ENCODE measurements around the gene DOCK11. TPM values are rescaled to one million over a fixed set of nuclear protein-coding genes. Genes with fewer than 3 reads are reported as not detected.

Gene DOCK11
- total and polyA plus RNA-seq, 2 experiments from 2014 or later, result 11.2 to 12.5 TPM

DNA sequence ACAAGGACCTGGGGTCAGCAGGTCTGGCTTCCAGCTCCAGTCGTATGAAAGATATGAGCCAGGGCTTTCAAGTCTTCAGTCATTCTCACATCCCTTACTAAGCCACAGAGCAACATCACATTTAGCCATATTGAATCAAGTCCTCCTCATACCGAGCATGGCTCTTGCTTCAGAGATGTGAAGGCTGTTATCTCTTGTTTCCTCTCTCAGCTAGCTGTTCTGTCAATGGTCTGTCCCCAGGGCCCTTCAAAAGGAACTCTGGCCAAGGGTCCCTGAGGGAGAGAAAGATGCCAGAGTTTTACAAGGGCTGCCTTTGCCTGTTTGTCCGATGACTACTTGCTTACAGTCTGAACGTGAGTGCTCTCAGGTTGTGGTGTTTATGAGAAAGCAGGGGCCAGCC, 30.5 kb downstream of the DOCK11 start:
- DNase-seq (ENCODE audit: low read depth in 1 of 2, low spot score in 1 of 2), result peak; percentile 28 to 37
- peak overlapping the region; percentile 83 for H3K27ac ChIP-seq
- TF ChIP-seq, protein P1, sequence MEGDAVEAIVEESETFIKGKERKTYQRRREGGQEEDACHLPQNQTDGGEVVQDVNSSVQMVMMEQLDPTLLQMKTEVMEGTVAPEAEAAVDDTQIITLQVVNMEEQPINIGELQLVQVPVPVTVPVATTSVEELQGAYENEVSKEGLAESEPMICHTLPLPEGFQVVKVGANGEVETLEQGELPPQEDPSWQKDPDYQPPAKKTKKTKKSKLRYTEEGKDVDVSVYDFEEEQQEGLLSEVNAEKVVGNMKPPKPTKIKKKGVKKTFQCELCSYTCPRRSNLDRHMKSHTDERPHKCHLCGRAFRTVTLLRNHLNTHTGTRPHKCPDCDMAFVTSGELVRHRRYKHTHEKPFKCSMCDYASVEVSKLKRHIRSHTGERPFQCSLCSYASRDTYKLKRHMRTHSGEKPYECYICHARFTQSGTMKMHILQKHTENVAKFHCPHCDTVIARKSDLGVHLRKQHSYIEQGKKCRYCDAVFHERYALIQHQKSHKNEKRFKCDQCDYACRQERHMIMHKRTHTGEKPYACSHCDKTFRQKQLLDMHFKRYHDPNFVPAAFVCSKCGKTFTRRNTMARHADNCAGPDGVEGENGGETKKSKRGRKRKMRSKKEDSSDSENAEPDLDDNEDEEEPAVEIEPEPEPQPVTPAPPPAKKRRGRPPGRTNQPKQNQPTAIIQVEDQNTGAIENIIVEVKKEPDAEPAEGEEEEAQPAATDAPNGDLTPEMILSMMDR (IDR thresholded peaks at IDR 0.05; ENCODE audit: low read depth, low read length), result no peak

DNA sequence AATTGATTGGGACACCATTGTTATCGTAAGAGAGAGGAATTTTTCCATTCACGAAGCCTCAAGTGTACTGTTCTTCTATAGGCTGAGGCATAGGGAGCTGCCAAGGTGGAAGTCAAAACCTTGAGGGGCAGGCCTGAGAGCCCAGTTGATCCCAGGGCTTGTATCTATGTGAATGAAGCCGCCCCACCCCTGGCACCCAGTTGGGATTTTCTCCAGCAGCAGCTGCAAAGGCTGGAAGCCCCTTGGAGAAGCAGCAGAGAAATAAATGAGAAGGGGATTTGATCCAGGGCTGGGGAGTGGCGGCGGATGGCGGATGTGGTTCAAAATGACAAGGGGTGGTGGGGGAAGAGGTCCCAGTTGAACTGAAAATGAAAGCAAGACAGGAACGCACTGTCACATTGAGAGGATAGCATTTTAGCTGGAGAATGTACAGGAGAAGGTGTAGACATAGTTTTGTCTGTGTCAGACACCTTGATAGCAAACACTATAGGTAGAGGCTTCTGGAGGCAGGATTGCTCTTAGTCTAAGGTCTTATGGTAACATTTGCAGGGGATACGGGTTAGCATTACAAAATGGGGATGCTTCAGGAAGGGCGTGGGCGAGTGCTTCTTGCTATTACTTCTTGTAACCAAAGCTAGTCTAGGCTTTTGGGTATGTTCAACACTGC, 32.6 kb downstream of the DOCK11 start:
- H3K27ac ChIP-seq, result no peak overlapping the region

More for the DNA sequence above, 30.5 kb downstream of the DOCK11 start:
- Histone ChIP-seq H3K36me3 (no peaks in the 10 kb centered on the region), H3K9me3 (ENCODE audit: low read depth) (no peaks in the 10 kb centered on the region), H3K27me3 (no peaks in the 10 kb centered on the region), H3K4me3 (no peak overlapping the region), H3K4me1 (ENCODE audit: low read depth) (peaks cover 18% of the 10 kb centered on the region)

DNA sequence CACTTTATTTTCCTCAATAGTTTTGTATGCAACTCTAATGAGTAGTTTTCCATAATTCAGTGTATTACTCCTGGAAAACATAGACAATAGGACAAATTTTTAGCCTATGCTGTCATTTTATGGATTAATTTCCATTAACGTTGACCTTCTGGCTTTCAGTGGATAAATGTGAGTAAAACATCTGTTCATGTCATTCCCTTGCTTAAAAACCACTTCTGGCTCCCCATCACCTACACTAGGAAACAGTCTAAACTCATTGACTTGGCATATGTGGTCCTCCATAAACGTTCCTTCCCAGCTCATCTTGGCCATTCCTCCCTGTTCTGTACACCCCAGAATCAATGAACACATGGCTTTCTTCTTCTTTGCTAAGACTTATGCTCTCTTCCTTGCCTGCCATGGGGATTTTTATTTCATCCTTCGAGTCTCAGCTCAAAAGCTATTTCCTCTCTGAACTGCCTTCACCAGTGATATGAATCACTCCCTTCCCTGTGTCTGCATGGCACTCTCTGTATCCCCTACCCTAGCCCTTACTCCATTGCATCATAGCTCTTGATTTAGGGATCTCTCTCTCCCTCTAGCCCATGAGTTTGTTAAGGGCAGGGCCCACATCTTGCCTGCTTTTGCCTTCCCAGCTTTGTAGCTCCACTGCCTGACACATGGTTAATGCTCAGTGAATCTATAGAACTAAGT, 34.8 kb downstream of the DOCK11 start:
- Histone ChIP-seq H3K27ac (no peak overlapping the region), H3K4me3 (no peak overlapping the region), H3K36me3 (no peaks in the 10 kb centered on the region), H3K4me1 (ENCODE audit: low read depth) (peaks cover 16% of the 10 kb centered on the region), H3K9me3 (ENCODE audit: low read depth) (no peaks in the 10 kb centered on the region), H3K27me3 (no peaks in the 10 kb centered on the region)
- DNase-seq (ENCODE audit: low read depth in 1 of 2, low spot score in 1 of 2), result peak in 1 of 2 donors; percentile 61
- TF ChIP-seq, protein P1 (IDR thresholded peaks at IDR 0.05; ENCODE audit: low read depth, low read length), result no peak

More for the DNA sequence above, 32.6 kb downstream of the DOCK11 start:
- no peak for DNase-seq (ENCODE audit: low read depth in 1 of 2, low spot score in 1 of 2)
- no peak overlapping the region for H3K4me3 ChIP-seq
- TF ChIP-seq, protein P1 (IDR thresholded peaks at IDR 0.05; ENCODE audit: low read depth, low read length), result no peak
- peaks cover 11% of the 10 kb centered on the region for H3K4me1 ChIP-seq (ENCODE audit: low read depth)
- no peaks in the 10 kb centered on the region for H3K9me3 ChIP-seq (ENCODE audit: low read depth)
- H3K27me3 ChIP-seq, result no peaks in the 10 kb centered on the region
- no peaks in the 10 kb centered on the region for H3K36me3 ChIP-seq

DNA sequence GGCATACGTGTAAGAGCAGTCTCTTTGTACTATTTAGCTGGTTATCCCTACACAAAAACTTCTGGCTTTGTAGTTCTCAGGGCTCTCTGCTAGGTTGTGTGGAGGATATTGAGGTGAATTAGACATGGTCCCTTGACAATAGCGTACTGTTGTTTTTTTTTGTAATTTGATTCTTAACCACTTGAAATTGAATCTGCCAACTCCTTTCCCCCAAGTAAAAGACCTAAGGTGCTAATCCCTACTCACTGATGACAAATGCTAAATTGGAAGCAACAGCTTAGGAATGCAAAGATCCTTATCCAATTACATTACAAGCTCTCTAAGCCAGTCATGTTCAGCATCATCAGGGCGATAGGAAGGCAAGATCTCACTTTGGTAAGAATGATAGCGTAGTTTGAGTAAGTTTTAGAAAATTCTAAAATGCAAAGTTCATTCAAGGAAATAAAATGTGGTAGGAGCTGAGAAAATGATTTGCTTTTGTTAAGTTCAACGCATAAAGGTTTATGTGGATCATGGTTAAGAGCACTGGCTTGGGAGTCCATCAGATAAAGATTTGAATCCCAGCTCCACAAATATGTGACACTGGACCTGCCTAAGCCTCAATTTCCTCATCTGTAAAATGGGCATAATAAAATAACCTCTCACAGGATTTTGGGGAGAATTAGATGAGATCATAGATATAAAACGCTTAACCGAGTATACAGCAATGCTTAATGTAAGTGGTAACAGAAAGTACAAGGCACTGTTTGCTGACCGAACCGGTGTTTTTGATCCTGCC, 39.3 kb downstream of the DOCK11 start:
- H3K27ac ChIP-seq, result no peak overlapping the region
- H3K36me3 ChIP-seq, result no peaks in the 10 kb centered on the region
- TF ChIP-seq, protein P1 (IDR thresholded peaks at IDR 0.05; ENCODE audit: low read depth, low read length), result no peak
- no peak overlapping the region for H3K4me3 ChIP-seq
- no peaks in the 10 kb centered on the region for H3K9me3 ChIP-seq (ENCODE audit: low read depth)
- peaks cover 19% of the 10 kb centered on the region for H3K4me1 ChIP-seq (ENCODE audit: low read depth)
- no peaks in the 10 kb centered on the region for H3K27me3 ChIP-seq
- DNase-seq (ENCODE audit: low read depth in 1 of 2, low spot score in 1 of 2), result peak in 1 of 2 donors; percentile 3

DNA sequence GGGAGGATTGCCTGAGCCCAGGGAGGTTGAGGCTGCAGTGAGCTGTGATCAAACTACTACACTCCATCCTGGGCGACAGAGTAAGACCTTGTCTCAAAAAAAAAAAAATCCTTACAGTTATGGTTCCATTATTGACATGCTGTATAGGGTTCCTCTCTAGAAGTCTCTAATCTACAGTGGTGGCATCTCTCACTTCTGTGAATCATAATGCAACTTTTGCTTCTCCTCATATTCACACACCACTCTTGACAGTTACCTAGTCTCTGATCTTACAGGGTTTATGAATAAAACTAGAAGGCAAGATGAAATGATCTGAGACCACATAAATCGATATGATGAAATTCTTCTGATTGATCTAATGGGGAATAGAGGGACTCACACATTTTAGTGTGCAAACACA, 40.6 kb downstream of the DOCK11 start:
- Histone ChIP-seq H3K36me3 (no peaks in the 10 kb centered on the region), H3K4me1 (ENCODE audit: low read depth) (peaks cover 19% of the 10 kb centered on the region), H3K9me3 (ENCODE audit: low read depth) (no peaks in the 10 kb centered on the region), H3K4me3 (no peak overlapping the region), H3K27ac (peak overlapping the region; percentile 69), H3K27me3 (no peaks in the 10 kb centered on the region)
- TF ChIP-seq, protein P1 (IDR thresholded peaks at IDR 0.05; ENCODE audit: low read depth, low read length), result no peak
- no peak for DNase-seq (ENCODE audit: low read depth in 1 of 2, low spot score in 1 of 2)

All from cardiac muscle cell (in vitro differentiated cells and primary cell).